GM23338 (cell line): ENCODE measurements around the gene CEBPB. TPM values are rescaled to one million over a fixed set of nuclear protein-coding genes. Genes with fewer than 3 reads are reported as not detected.

Experiments used
- ATAC-seq: fragments of 200-7000 bp; cut with Tn5 transposase; 3 replicates; pipeline ENCODE4 v1.9.1; 2020
- DNase-seq: peaks from one replicate; pipeline ENCODE4 v3.0.0-alpha.2; 2015; ENCODE audit warnings: low spot score
- H2AFZ ChIP-seq: fragments of 200-600 bp; sonication (generic); 2 replicates; pipeline ENCODE4 v1.8.0; 2016; ENCODE audit warnings: antibody characterized with exemption, mild to moderate bottlenecking, moderate library complexity
- H3F3A ChIP-seq: fragments of 200-600 bp; sonication (generic); replicated peaks from 2 replicates; pipeline ENCODE4 v1.8.0; 2017; ENCODE audit warnings: antibody characterized with exemption, mixed run types, low read depth
- H3K27ac ChIP-seq: fragments of 200-600 bp; sonication (generic); 2 replicates; pipeline ENCODE4 v1.6.1; 2016; ENCODE audit warnings: low read depth
- H3K27me3 ChIP-seq: fragments of 200-600 bp; sonication (generic); 2 replicates; pipeline ENCODE4 v1.8.0; 2016; ENCODE audit warnings: mild to moderate bottlenecking, mixed run types, moderate library complexity; ENCODE audit not compliant: insufficient read depth
- H3K36me3 ChIP-seq: fragments of 200-600 bp; sonication (generic); 2 replicates; pipeline ENCODE4 v1.8.0; 2016; ENCODE audit warnings: mild to moderate bottlenecking; ENCODE audit not compliant: insufficient read depth
- H3K4me1 ChIP-seq: fragments of 200-600 bp; sonication (generic); 2 replicates; pipeline ENCODE4 v1.8.0; 2016; ENCODE audit warnings: mild to moderate bottlenecking, moderate library complexity; ENCODE audit not compliant: insufficient read depth
- H3K4me2 ChIP-seq: fragments of 200-600 bp; sonication (generic); 2 replicates; pipeline ENCODE4 v1.7.1; 2017; ENCODE audit warnings: mixed run types
- H3K4me3 ChIP-seq: fragments of 200-600 bp; sonication (generic); 2 replicates; pipeline ENCODE4 v1.6.1; 2016; ENCODE audit warnings: mixed run types
- H3K79me2 ChIP-seq: fragments of 200-600 bp; sonication (generic); replicated peaks from 2 replicates; pipeline ENCODE4 v1.8.0; 2017; ENCODE audit warnings: mild to moderate bottlenecking; ENCODE audit not compliant: insufficient read depth
- H3K9me2 ChIP-seq: fragments of 200-600 bp; sonication (generic); 2 replicates; pipeline ENCODE4 v1.8.0; 2017; ENCODE audit not compliant: insufficient read depth
- H4K20me1 ChIP-seq: fragments of 200-600 bp; sonication (generic); replicated peaks from 2 replicates; pipeline ENCODE4 v1.8.0; 2017; ENCODE audit warnings: mild to moderate bottlenecking; ENCODE audit not compliant: insufficient read depth
- H3K27ac Mint-ChIP-seq: 2 replicates; pipeline ENCODE4 v1.8.0; 2020; ENCODE audit warnings: inconsistent platforms, mild to moderate bottlenecking, moderate library complexity, mixed read lengths
- H3K27me3 Mint-ChIP-seq: 3 replicates; pipeline ENCODE4 v1.8.0; 2022; ENCODE audit warnings: low read depth, mild to moderate bottlenecking, moderate library complexity, mixed read lengths, inconsistent platforms; ENCODE audit not compliant: insufficient read depth, poor library complexity
- H3K36me3 Mint-ChIP-seq: 3 replicates; pipeline ENCODE4 v1.8.0; 2021; ENCODE audit warnings: low read depth, mild to moderate bottlenecking, inconsistent platforms, moderate library complexity, mixed read lengths
- H3K4me1 Mint-ChIP-seq: 3 replicates; pipeline ENCODE4 v1.8.0; 2020; ENCODE audit warnings: mild to moderate bottlenecking, inconsistent platforms, mixed read lengths
- H3K4me3 Mint-ChIP-seq: 3 replicates; pipeline ENCODE4 v1.8.0; 2021; ENCODE audit warnings: moderate library complexity, mild to moderate bottlenecking, inconsistent platforms, mixed read lengths
- H3K9me3 Mint-ChIP-seq: 3 replicates; pipeline ENCODE4 v1.8.0; 2020; ENCODE audit warnings: moderate library complexity, mild to moderate bottlenecking, inconsistent platforms, mixed read lengths
- CREB1 ChIP-seq: fragments of 250-450 bp; sonication (Bioruptor Pico); IDR thresholded peaks from 2 replicates; pipeline ENCODE4 v1.5.0; 2020; ENCODE audit warnings: low read depth, mild to moderate bottlenecking, moderate library complexity
- CTCF ChIP-seq, 2 experiments: fragments of 200-600 bp in 1 of 2; sonication (generic) in 1 of 2; conservative IDR thresholded peaks; 2 replicates each; pipeline versions ENCODE4 v1.5.1 to v1.6.1; 2016 to 2017; ENCODE audit warnings: antibody characterized with exemption in 2 of 2, low read depth in 2 of 2, mild to moderate bottlenecking in 2 of 2, moderate library complexity in 1 of 2
- ETS1 ChIP-seq: IDR thresholded peaks from 2 replicates; pipeline ENCODE4 v1.6.1; 2016; ENCODE audit warnings: antibody characterized with exemption
- EZH2 ChIP-seq: fragments of 200-600 bp; sonication (generic); IDR thresholded peaks from one replicate; pipeline ENCODE4 v1.8.0; 2017; ENCODE audit warnings: antibody characterized with exemption, mild to moderate bottlenecking, low read depth; ENCODE audit not compliant: unreplicated experiment
- EZH2phosphoT487 ChIP-seq: fragments of 200-600 bp; sonication (generic); IDR thresholded peaks from one replicate; pipeline ENCODE4 v1.8.1; 2018; ENCODE audit warnings: antibody characterized with exemption; ENCODE audit not compliant: unreplicated experiment
- JUNB ChIP-seq: IDR thresholded peaks from one replicate; pipeline ENCODE4 v1.6.1; 2016; ENCODE audit warnings: antibody characterized with exemption; ENCODE audit not compliant: unreplicated experiment
- NANOG ChIP-seq: IDR thresholded peaks from 2 replicates; pipeline ENCODE4 v1.6.1; 2016; ENCODE audit warnings: antibody characterized with exemption, borderline replicate concordance
- POLR2AphosphoS5 ChIP-seq: IDR thresholded peaks from 2 replicates; pipeline ENCODE4 v1.6.1; 2016; ENCODE audit warnings: antibody characterized with exemption, low read depth
- REST ChIP-seq: IDR thresholded peaks from one replicate; pipeline ENCODE4 v1.6.1; 2018; ENCODE audit warnings: antibody characterized with exemption; ENCODE audit not compliant: unreplicated experiment
- STAT1 ChIP-seq: IDR thresholded peaks from one replicate; pipeline ENCODE4 v1.6.1; 2016; ENCODE audit warnings: antibody characterized with exemption; ENCODE audit not compliant: unreplicated experiment
- ZNF114 ChIP-seq: fragments of 250-450 bp; sonication (Bioruptor Pico); IDR thresholded peaks from 2 replicates; pipeline ENCODE4 v1.5.0; 2020; ENCODE audit warnings: mild to moderate bottlenecking, moderate library complexity
- ZNF331 ChIP-seq: fragments of 250-450 bp; sonication (Bioruptor Pico); IDR thresholded peaks from 2 replicates; pipeline ENCODE4 v1.5.0; 2020; ENCODE audit warnings: low read depth, mild to moderate bottlenecking, moderate library complexity
- polyA plus RNA-seq: library from polyadenylated mRNA; unstranded; fragments of >200 nt; fragmentation: Nextera tagmentation; extraction: Ambion mirVana; gene quantifications from 2 replicates; pipeline ENCODE4 v1.2.1, GENCODE V29; 2016
- total RNA-seq: library from RNA; depleted of rRNA; stranded (reverse); fragments of >200 nt; shearing (Covaris generic); gene quantifications from 2 replicates; pipeline ENCODE4 v1.2.3, GENCODE V29; 2014
- TF ChIP-seq, protein P1 (sequence below): fragments of 250-450 bp; sonication (Bioruptor Pico); IDR thresholded peaks from 2 replicates; pipeline ENCODE4 v1.5.0; 2020; ENCODE audit warnings: mild to moderate bottlenecking, moderate library complexity

The CEBPB gene
- total and polyA plus RNA-seq, 2 experiments from 2014 or later = 20.6 to 25.4 TPM

DNA sequence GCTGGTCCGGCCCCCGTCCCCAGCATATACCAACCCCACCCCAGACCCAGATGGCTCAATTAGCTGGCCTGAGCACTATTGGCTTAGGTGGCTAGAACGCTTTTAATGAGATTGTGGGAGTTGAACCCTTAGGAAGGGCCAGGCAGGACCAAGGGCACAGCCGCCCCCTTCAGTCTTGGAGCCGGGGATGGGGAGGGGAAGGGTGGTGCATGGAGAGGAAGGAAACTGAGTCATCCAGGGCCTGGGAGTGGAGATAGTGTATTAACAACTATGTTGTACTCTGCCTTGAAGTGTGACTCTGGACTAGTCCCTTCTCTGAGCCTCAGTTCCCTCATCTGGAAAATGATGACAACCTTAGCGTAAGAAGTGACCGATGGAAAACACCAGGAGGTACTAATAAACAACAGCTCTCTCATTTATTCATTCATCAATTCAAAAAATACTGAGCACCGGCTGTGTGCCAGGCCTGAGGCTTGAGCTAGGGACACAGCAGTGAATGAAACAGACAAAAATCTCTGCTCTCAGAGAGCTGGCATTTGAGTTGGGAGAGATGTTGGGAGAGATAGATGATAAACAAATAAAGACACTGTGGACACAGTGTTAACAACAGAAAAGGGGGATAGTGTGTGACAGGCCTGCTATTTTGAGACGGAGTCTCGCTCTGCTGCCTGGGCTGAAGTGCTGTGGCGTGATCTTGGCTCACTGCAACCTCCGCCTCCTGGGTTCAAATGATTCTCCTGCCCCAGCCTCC, 48.6 kb upstream of the CEBPB start:
- H3K4me3 ChIP-seq = no peak overlapping the region

More for the DNA sequence above, 48.6 kb upstream of the CEBPB start:
- Histone ChIP-seq H3K79me2 (peaks cover 24% of the 10 kb centered on the region), H3K4me2 (no peak overlapping the region), H3F3A (peaks cover 7% of the 10 kb centered on the region; the same call in 1 of the 2 replicates), H4K20me1 (peaks cover 13% of the 10 kb centered on the region), H2AFZ (no peak overlapping the region), H3K4me1 (peaks cover 19% of the 10 kb centered on the region), H3K27ac (no peak overlapping the region), H3K36me3 (peaks cover 5% of the 10 kb centered on the region; the same call in 1 of the 2 replicates), H3K27me3 (no peaks in the 10 kb centered on the region), H3K9me2 (no peaks in the 10 kb centered on the region)
- peaks cover 40% of the 10 kb centered on the region for H3K36me3 Mint-ChIP-seq
- H3K27me3 Mint-ChIP-seq = peaks cover 14% of the 10 kb centered on the region
- TF ChIP-seq, protein P1, sequence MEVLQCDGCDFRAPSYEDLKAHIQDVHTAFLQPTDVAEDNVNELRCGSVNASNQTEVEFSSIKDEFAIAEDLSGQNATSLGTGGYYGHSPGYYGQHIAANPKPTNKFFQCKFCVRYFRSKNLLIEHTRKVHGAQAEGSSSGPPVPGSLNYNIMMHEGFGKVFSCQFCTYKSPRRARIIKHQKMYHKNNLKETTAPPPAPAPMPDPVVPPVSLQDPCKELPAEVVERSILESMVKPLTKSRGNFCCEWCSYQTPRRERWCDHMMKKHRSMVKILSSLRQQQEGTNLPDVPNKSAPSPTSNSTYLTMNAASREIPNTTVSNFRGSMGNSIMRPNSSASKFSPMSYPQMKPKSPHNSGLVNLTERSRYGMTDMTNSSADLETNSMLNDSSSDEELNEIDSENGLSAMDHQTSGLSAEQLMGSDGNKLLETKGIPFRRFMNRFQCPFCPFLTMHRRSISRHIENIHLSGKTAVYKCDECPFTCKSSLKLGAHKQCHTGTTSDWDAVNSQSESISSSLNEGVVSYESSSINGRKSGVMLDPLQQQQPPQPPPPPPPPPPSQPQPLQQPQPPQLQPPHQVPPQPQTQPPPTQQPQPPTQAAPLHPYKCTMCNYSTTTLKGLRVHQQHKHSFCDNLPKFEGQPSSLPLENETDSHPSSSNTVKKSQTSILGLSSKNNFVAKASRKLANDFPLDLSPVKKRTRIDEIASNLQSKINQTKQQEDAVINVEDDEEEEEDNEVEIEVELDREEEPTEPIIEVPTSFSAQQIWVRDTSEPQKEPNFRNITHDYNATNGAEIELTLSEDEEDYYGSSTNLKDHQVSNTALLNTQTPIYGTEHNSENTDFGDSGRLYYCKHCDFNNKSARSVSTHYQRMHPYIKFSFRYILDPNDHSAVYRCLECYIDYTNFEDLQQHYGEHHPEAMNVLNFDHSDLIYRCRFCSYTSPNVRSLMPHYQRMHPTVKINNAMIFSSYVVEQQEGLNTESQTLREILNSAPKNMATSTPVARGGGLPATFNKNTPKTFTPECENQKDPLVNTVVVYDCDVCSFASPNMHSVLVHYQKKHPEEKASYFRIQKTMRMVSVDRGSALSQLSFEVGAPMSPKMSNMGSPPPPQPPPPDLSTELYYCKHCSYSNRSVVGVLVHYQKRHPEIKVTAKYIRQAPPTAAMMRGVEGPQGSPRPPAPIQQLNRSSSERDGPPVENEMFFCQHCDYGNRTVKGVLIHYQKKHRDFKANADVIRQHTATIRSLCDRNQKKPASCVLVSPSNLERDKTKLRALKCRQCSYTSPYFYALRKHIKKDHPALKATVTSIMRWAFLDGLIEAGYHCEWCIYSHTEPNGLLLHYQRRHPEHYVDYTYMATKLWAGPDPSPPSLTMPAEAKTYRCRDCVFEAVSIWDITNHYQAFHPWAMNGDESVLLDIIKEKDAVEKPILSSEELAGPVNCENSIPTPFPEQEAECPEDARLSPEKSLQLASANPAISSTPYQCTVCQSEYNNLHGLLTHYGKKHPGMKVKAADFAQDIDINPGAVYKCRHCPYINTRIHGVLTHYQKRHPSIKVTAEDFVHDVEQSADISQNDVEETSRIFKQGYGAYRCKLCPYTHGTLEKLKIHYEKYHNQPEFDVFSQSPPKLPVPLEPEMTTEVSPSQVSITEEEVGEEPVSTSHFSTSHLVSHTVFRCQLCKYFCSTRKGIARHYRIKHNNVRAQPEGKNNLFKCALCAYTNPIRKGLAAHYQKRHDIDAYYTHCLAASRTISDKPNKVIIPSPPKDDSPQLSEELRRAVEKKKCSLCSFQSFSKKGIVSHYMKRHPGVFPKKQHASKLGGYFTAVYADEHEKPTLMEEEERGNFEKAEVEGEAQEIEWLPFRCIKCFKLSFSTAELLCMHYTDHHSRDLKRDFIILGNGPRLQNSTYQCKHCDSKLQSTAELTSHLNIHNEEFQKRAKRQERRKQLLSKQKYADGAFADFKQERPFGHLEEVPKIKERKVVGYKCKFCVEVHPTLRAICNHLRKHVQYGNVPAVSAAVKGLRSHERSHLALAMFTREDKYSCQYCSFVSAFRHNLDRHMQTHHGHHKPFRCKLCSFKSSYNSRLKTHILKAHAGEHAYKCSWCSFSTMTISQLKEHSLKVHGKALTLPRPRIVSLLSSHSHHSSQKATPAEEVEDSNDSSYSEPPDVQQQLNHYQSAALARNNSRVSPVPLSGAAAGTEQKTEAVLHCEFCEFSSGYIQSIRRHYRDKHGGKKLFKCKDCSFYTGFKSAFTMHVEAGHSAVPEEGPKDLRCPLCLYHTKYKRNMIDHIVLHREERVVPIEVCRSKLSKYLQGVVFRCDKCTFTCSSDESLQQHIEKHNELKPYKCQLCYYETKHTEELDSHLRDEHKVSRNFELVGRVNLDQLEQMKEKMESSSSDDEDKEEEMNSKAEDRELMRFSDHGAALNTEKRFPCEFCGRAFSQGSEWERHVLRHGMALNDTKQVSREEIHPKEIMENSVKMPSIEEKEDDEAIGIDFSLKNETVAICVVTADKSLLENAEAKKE (CRISPR knock-in tag) = no peak
- no peak for TF ChIP-seq CREB1 (CRISPR knock-in tag)
- no peak for TF ChIP-seq STAT1
- TF ChIP-seq REST = no peak
- TF ChIP-seq ETS1 = no peak
- TF ChIP-seq NANOG = no peak
- TF ChIP-seq ZNF331 (CRISPR knock-in tag) = no peak
- no peak for TF ChIP-seq CTCF (conservative IDR thresholded peaks at IDR 0.05; ENCODE audit: low read depth in 2 of 2)
- no peak for TF ChIP-seq ZNF114 (CRISPR knock-in tag)
- no peak for TF ChIP-seq EZH2
- TF ChIP-seq EZH2phosphoT487 = no peak
- TF ChIP-seq POLR2AphosphoS5 = no peak
- TF ChIP-seq JUNB = no peak
- H3K4me3 Mint-ChIP-seq = peak overlapping the region; percentile 28; the same call in 1 of the 3 replicates
- peaks cover 51% of the 10 kb centered on the region for H3K4me1 Mint-ChIP-seq
- H3K9me3 Mint-ChIP-seq = no peaks in the 10 kb centered on the region
- DNase-seq (no peak), ATAC-seq (no peak)
- peak overlapping the region; percentile 56; the same call in 1 of the 2 replicates for H3K27ac Mint-ChIP-seq
